Stimulated activated CD4-positive, alpha-beta T cell treated with anti-CD3 and anti-CD28 coated beads, TNF-alpha, amount 100 ng/mL, for 48 hours (primary cell): ENCODE measurements around the gene CCDC51.

Experiments used
- DNase-seq, 3 donors: peaks; one replicate each; pipeline ENCODE4 v3.0.0-alpha.2; 2020; ENCODE audit warnings: low read depth in 3 of 3

Gene CCDC51

GRCh38 chr3:48420561-48420960 is 19.4 kb downstream of the CCDC51 start:
- no peak for DNase-seq

DNA sequence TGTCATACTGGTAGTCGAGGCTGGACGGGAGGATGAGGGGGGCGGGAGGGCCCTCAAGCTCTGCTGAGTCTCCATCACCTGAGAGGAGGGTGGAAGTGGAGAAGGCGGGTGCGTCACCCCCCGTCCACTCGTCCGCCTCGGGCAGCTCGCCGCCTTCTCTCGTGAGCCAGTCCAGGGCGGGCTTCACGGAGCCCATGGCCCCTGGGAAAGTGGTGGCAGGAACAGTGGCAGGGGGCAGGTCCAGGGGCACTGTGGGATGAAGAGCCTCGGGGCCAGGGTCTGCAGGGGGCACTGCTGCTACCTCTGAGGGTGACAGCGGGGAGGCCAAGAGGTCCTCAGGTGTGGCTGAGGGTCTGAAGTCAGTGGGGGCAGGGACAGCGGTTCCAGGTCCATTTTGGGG is 20.3 kb downstream of the CCDC51 start:
- no peak for DNase-seq

- DNase-seq: no peak
Observed at GRCh38 chr3:48419149-48419548, 20.8 kb downstream of the CCDC51 start.

GRCh38 chr3:48418651-48419050 is 21.3 kb downstream of the CCDC51 start:
- DNase-seq: no peak

DNA sequence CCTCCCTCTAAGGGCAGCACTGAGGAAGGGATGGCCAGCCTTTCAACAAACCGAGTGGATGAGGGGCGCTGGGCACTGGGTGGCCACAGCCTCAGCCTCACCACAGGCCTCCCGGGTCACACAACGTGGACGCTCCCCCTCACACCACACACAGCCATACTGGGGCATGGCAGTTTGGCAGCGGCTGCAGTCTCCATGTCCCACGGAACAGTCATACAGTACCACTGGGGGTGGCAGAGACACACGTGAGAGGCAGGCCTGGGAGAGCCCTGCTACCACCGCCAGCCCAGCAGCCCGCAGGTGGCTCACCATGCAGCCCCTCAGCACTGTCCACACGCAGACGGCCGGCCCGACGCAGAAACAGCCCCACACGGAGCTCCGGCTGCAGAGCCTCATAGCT is 21.8 kb downstream of the CCDC51 start:
- no peak for DNase-seq

DNA sequence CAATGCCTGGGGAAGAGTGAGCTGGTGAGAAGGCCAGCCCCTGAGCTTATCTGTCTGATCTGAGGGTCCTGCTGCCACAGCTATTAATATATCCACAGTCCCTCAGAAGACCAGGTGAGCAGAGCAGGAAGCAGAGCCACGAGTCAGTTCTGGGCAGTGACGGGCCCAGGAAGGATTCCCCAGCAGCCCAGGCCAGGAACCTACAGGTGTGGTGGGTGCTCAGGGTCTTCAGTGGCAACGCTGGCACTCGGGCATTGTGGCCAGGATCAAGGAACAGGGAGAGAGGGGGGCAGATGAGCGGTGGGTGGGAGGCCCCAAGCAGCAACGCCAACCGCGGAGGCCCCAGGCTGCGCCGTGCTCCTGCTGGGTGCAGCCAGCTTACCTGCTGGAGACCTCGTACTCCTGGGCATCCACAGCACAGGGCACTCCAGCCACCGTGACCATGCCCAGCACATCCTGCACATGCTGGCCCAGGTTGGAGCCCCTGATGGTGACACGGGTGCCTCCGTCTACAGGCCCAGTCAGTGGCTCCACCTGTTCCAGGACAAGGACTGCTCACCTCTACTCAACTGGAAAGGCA is 22.3 kb downstream of the CCDC51 start:
- no peak for DNase-seq

GRCh38 chr3:48416546-48416945 is 23.4 kb downstream of the CCDC51 start:
- no peak for DNase-seq

- no peak for DNase-seq
Observed at GRCh38 chr3:48416091-48416505, 23.8 kb downstream of the CCDC51 start.

DNA sequence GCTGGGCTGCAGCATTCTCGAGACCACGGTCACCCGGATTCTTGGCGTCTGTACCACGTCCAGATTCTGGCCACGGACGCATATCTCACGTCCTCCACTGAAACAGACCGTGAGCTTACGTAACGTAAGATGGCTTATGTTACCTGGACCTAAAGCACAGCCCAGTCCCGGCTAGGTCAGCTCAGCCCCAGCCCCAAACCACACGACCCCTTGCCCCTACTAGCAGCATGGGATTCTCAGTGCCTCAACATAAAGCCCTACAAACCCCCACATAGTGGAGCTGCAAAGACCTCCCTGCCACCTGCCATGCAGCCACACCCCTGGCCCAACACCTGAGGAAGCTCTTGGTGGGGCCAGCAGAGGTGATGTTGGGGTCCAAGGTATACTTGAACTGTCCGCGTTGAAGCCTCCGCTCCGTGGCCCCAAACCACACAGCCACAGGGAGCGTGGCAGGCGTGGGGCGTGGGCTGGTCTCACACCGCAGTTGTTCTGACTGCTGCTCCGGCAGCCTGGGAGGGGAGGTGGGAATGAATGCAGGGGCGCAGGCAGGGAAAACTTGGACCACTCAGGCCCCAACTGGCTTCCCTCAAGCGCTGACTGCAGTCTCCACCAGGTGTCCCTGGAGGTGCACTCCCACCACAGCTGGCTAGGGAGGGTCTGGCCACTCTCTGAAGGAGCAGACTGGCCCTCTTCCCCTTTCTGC is 24.5 kb downstream of the CCDC51 start:
- no peak for DNase-seq

DNA sequence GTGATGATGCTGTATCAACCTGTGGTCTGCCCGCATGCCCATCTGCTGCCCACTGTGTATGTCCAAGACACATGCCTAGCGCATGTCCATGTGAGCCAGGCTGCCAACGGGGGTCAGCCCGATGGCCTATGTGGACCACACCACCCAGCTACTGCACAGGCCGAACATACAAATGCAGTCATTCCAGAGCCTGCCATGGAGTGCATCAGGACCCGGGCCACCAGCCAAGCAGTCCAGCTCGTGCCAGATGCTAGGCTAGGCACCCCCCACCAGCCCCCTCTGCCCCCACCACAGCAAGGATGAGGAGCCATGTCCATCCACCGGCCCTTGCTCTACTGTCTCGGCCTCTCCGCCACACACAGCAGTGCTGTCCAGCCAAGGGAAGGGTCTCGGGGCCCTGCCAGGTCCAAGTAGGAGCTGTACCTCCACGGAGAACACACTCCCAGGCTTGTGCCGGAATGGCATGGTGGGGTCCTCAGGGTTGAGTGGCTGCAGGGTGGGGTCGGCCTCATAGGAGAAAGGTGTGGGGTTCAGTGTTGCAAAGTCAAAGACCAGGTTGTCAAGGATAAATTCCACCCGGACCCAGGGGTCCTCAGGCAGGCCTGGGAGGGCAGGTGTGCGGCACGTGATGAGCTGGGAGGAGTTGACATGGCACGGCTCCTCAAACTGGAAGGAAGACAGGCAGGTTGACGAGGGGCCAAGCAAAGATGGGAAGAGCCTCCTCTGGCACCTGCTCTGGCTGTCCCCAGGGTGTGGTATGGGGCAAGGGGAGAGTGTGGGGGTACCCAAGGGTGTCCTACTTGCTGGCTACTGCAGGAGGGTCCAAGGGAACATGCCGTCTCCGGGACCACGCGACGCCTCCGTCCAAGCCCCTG is 25.3 kb downstream of the CCDC51 start:
- DNase-seq: no peak

GRCh38 chr3:48413611-48414010 is 26.3 kb downstream of the CCDC51 start:
- DNase-seq: no peak

GRCh38 chr3:48413086-48413485 is 26.8 kb downstream of the CCDC51 start:
- DNase-seq: no peak

GRCh38 chr3:48412375-48413001 is 27.4 kb downstream of the CCDC51 start:
- no peak for DNase-seq

DNA sequence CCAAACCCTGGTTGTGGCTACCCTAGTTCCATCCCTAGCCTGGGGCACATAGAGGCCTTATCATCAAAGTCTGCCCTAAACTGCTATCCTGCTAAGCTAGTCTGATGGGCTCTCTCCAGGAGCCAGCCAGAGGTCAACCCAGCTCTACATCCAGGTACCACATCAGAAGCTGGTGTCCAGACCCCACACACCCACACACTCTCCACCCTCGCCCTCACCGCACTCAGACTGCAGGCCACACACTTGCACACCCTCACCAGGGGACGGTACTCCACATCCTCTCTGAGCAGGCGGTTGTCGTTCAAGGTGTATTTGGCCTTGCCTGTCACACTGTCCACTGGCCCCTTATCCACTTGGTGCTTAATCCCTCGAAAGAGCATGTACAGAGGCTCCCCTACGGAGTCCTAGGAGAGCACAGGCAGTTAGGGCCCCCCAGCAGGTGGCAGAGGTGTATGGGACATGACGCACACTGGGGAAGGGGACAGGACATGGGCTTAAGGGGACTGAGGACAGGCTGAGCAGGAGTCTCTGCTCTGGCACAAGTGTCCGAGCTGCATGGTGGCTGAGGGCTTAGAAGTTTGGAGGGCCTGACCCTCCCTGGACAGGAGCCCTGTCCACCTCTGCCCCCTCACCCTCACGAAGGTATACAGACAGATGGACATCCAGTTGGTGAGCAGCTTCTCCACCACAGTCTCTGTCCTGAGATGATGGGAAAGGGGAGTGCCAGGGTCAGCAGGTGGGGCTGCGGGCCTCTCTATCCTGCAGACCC is 28.1 kb downstream of the CCDC51 start:
- DNase-seq: no peak

GRCh38 chr3:48411041-48411588 is 28.8 kb downstream of the CCDC51 start:
- DNase-seq: no peak

DNA sequence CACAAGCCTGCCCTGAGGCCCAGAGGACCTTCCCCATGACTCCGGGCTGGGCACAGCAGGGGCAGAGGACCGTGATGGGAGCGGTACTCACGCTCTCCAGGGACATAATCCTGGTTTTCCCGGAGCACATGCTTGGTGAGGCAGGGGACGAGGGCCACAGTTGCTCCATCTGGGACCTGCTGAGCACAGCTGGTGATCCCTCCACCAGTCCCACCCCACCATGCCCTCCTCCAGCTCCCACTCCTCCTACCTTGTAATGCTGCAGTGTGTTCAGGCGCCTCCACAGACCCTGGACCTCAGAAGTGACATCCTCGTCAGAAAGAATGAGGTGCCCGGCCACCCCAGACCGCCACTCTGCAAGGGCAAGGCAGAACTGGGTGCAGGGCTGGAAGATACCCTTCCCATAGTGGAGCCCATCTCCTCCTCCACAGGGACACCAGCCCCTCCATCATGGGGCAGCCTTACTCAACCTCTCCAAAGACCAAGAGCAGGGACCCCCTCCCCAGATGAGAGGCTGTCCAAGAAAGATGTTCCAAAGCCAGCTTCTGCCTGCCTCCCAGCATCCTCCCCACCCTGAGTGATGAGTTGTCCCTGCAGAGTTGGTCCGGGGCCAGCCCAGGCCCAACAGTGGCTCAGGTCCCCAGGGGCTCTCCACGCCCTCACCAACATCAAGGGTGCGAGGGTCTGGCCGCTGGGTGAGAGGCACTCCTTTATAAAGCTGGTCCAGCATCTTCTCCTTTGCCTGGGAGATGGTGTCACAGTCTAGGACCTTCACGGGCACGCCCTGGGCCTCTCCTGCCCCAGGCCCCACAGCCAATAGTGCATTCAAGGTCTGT is 29.5 kb downstream of the CCDC51 start:
- no peak for DNase-seq

GRCh38 chr3:48409291-48410201 is 30.4 kb downstream of the CCDC51 start:
- DNase-seq: no peak

GRCh38 chr3:48408823-48409281 is 31.1 kb downstream of the CCDC51 start:
- DNase-seq: no peak

- no peak for DNase-seq
Observed at GRCh38 chr3:48407542-48408099, 32.3 kb downstream of the CCDC51 start.
